MCF 10A (cell line): Measurements from ENCODE around the gene NINJ1. TPM values are rescaled to one million over a fixed set of nuclear protein-coding genes. Genes with fewer than 3 reads are reported as not detected.
A peak's percentile ranks its signal among the peaks of the same experiment; 100 is the strongest.

Source experiments
- BruUV-seq: library from RNA; stranded (reverse); fragments of 400-500 nt; replicated peaks from 2 replicates; lab custom pipeline; 2021; lab: Mats Ljungman, UMichigan
- CTCF ChIA-PET: fragments of 300-600 bp; sonication (Branson Sonifier 250); formaldehyde crosslinking; extraction: SDS; loops from one replicate; lab custom pipeline; 2021; ENCODE audit warnings: antibody characterized with exemption, inconsistent platforms; lab: Yijun Ruan, JAX
- POLR2A ChIA-PET: fragments of 300-600, 350-650 bp; sonication (Branson Sonifier 250); formaldehyde crosslinking; extraction: SDS; loops from one replicate; lab custom pipeline; 2020; ENCODE audit warnings: antibody characterized with exemption, inconsistent platforms; lab: Yijun Ruan, JAX
- DNase-seq: peaks from one replicate; pipeline ENCODE4 v3.0.0-alpha.2; 2018; ENCODE audit not compliant: unreplicated experiment
- H3K27ac Mint-ChIP-seq: one replicate; pipeline ENCODE4 v1.8.0; 2022; ENCODE audit warnings: mild to moderate bottlenecking, low read depth, mixed read lengths; ENCODE audit not compliant: unreplicated experiment
- H3K27me3 Mint-ChIP-seq: one replicate; pipeline ENCODE4 v1.8.0; 2022; ENCODE audit warnings: mixed read lengths; ENCODE audit not compliant: insufficient read depth, unreplicated experiment
- H3K36me3 Mint-ChIP-seq: one replicate; pipeline ENCODE4 v1.8.0; 2022; ENCODE audit warnings: mild to moderate bottlenecking, moderate library complexity, mixed read lengths; ENCODE audit not compliant: insufficient read depth, unreplicated experiment
- H3K4me1 Mint-ChIP-seq: one replicate; pipeline ENCODE4 v1.8.0; 2022; ENCODE audit warnings: mixed read lengths; ENCODE audit not compliant: insufficient read depth, unreplicated experiment
- H3K4me3 Mint-ChIP-seq: one replicate; pipeline ENCODE4 v1.8.0; 2022; ENCODE audit warnings: mild to moderate bottlenecking, moderate library complexity, mixed read lengths; ENCODE audit not compliant: unreplicated experiment
- H3K9me3 Mint-ChIP-seq: one replicate; pipeline ENCODE4 v1.8.0; 2022; ENCODE audit warnings: mixed read lengths; ENCODE audit not compliant: unreplicated experiment
- CTCF ChIP-seq: fragments of 200-600 bp; IDR thresholded peaks from one replicate; pipeline ENCODE4 v1.8.0; 2022; ENCODE audit warnings: antibody characterized with exemption, mild to moderate bottlenecking; ENCODE audit not compliant: unreplicated experiment
- intact Hi-C: fragments of 100-400 bp; cut with micrococcal nuclease; formaldehyde crosslinking; loops from 2 replicates; pipeline ENCODE4 v1.14.1; 2022
- total RNA-seq: library from RNA; stranded (reverse); gene quantifications from 2 replicates; pipeline ENCODE4 v1.2.3, GENCODE V29; 2022

Gene NINJ1
- total RNA-seq, 1 experiment from 2014 or later: 64.7 TPM

- Mint-ChIP-seq H3K4me1 (peaks cover 22% of the 10 kb centered on the region), H3K9me3 (no peaks in the 10 kb centered on the region), H3K36me3 (peaks cover 44% of the 10 kb centered on the region), H3K4me3 (no peak overlapping the region), H3K27ac (no peak overlapping the region), H3K27me3 (no peaks in the 10 kb centered on the region)
- ChIA-PET POLR2A (interaction anchor here (1.3 kb wide), 1 partner anchor 10 kb away, joined by 5 read pairs; no protein-coding TSS in a partner anchor), CTCF (interaction anchor here (0.5 to 1.8 kb wide), 7 partner anchors 11 to 936 kb away, joined by 3 to 6 read pairs (median 3); no protein-coding TSS in a partner anchor)
- intact Hi-C loops: loop anchor here (5.0 to 10.0 kb wide), 2 partner anchors 33 to 175 kb away; partner anchors contain the start of gene CARD19
- no peak for DNase-seq
- BruUV-seq: no TSS peak
- no peak for TF ChIP-seq CTCF
Observed at GRCh38 chr9:93129691-93130500, 4.2 kb downstream of the NINJ1 start.

GRCh38 chr9:93129286-93129685 lies 4.8 kb downstream of the NINJ1 start:
- H3K9me3 Mint-ChIP-seq: no peaks in the 10 kb centered on the region
- no peak for DNase-seq
- peaks cover 18% of the 10 kb centered on the region for H3K4me1 Mint-ChIP-seq
- ChIA-PET CTCF (interaction anchor here (0.9 to 1.8 kb wide), 5 partner anchors 11 to 172 kb away, joined by 3 to 6 read pairs (median 3); no protein-coding TSS in a partner anchor), POLR2A (interaction anchor here (1.3 kb wide), 1 partner anchor 9 kb away, joined by 5 read pairs; no protein-coding TSS in a partner anchor)
- intact Hi-C loops: no loop called here
- peaks cover 50% of the 10 kb centered on the region for H3K36me3 Mint-ChIP-seq
- H3K27me3 Mint-ChIP-seq: no peaks in the 10 kb centered on the region
- no TSS peak for BruUV-seq
- H3K27ac Mint-ChIP-seq: no peak overlapping the region
- no peak overlapping the region for H3K4me3 Mint-ChIP-seq
- no peak for TF ChIP-seq CTCF

- no TSS peak for BruUV-seq
- no peak for TF ChIP-seq CTCF
- Mint-ChIP-seq H3K4me3 (no peak overlapping the region), H3K27ac (peak overlapping the region; percentile 22), H3K36me3 (peaks cover 55% of the 10 kb centered on the region), H3K27me3 (no peaks in the 10 kb centered on the region), H3K9me3 (no peaks in the 10 kb centered on the region), H3K4me1 (peaks cover 18% of the 10 kb centered on the region)
- intact Hi-C loops: no loop called here
- DNase-seq: no peak
- ChIA-PET POLR2A (interaction anchor here (1.3 kb wide), 1 partner anchor 9 kb away, joined by 5 read pairs; no protein-coding TSS in a partner anchor), CTCF (interaction anchor here (0.9 to 1.8 kb wide), 5 partner anchors 10 to 171 kb away, joined by 3 to 6 read pairs (median 3); no protein-coding TSS in a partner anchor)
Observed at GRCh38 chr9:93128715-93129224, 5.3 kb downstream of the NINJ1 start.
